ENCODE measurements around the gene NDRG2.

- TF ChIP-seq, protein P1, sequence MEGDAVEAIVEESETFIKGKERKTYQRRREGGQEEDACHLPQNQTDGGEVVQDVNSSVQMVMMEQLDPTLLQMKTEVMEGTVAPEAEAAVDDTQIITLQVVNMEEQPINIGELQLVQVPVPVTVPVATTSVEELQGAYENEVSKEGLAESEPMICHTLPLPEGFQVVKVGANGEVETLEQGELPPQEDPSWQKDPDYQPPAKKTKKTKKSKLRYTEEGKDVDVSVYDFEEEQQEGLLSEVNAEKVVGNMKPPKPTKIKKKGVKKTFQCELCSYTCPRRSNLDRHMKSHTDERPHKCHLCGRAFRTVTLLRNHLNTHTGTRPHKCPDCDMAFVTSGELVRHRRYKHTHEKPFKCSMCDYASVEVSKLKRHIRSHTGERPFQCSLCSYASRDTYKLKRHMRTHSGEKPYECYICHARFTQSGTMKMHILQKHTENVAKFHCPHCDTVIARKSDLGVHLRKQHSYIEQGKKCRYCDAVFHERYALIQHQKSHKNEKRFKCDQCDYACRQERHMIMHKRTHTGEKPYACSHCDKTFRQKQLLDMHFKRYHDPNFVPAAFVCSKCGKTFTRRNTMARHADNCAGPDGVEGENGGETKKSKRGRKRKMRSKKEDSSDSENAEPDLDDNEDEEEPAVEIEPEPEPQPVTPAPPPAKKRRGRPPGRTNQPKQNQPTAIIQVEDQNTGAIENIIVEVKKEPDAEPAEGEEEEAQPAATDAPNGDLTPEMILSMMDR (IDR thresholded peaks at IDR 0.05) = no peak
- TF ChIP-seq POLR2A (IDR thresholded peaks at IDR 0.05) = no peak
Observed at GRCh38 chr14:21016413-21017190, 8.3 kb downstream of the NDRG2 start.
